ENCODE data around the gene GTPBP6.
"Not testable (repeated sequence)": the region's sequence is repeated elsewhere in the genome, so short reads cannot be mapped to it uniquely, and the experiment has no call there.

GTPBP6 gene

DNA sequence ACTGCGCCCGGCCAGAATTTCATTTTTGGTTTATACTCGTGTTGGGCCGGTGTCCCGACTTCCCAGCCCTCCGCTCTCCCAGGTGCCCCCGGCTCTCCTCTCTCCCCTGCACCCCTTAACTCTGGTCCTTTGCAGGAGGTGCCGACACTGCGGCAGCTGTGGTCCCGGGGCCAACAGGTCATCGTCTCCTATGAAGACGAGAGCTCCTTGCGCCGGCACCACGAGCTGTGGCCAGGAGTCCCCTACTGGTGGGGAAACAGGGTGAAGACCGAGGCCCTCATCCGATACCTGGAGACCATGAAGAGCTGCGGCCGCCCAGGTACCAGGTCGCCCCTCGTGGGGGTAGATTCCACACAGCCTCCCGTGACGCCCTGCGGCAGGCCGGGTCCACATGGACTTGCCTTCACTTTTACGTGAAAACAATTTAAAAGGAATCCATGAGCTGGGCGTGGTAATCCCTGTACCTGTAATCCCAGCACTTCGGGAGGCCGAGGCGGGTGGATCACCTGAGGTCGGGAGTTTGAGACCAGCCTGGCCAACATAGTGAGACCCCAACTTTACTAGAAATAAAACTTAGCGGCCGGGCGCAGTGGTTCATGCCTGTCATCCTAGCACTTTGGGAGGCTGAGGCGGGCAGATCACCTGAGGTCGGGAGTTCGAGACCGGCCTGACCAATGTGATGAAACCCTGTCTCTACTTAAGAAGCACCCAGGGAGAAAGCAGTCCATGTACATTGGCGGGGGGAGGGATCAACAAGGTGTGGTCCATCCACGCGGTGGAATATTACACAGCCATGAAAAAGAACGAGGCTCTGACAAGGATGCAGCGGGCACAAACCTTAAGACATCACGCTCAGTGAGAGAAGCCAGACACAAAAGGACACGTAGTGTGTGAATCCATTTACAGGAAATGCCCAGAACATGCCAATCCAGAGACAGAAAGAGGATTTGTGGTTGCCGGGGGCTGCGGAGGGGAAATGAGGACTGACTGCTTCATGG is 25.4 kb downstream of the GTPBP6 start:
- no peaks in the 10 kb centered on the region for H3K4me1 ChIP-seq (ENCODE audit: insufficient read depth, low read length)
- H3K9me3 ChIP-seq (ENCODE audit: insufficient read depth, low read depth, low read length), result 0 out of 2 replicates have a peak, but pooled peaks cover 6% of the 10 kb centered on the region
- H3K9ac ChIP-seq (ENCODE audit: low read depth, low read length), result no peak overlapping the region
- H3K4me3 ChIP-seq (ENCODE audit: low read length), result no peak overlapping the region
- no peaks in the 10 kb centered on the region for H3K27me3 ChIP-seq (ENCODE audit: insufficient read depth, low read length)
- H3K36me3 ChIP-seq (ENCODE audit: insufficient read depth, low read length), result peaks cover 75% of the 10 kb centered on the region
- 97% methylated on average over 47 of the region's 47 CpGs for WGBS
- no peak overlapping the region for H3K27ac ChIP-seq (ENCODE audit: low read depth, low read length)

- 96% methylated on average over 29 of the region's 29 CpGs for WGBS
Measured at GRCh38 chrX:291411-291901, 27.1 kb downstream of the GTPBP6 start.

GRCh38 chrX:290476-291166 is 28.0 kb downstream of the GTPBP6 start:
- Histone ChIP-seq H3K36me3 (ENCODE audit: insufficient read depth, low read length) (peaks cover 87% of the 10 kb centered on the region), H3K27me3 (ENCODE audit: insufficient read depth, low read length) (no peaks in the 10 kb centered on the region), H3K27ac (ENCODE audit: low read depth, low read length) (no peak overlapping the region), H3K4me1 (ENCODE audit: insufficient read depth, low read length) (no peaks in the 10 kb centered on the region), H3K9me3 (ENCODE audit: insufficient read depth, low read depth, low read length) (0 out of 2 replicates have a peak, but pooled peaks cover 6% of the 10 kb centered on the region), H3K9ac (ENCODE audit: low read depth, low read length) (no peak overlapping the region), H3K4me3 (ENCODE audit: low read length) (no peak overlapping the region)
- 95% methylated on average over 42 of the region's 42 CpGs for WGBS

More at GRCh38 chrX:291411-291901, 27.1 kb downstream of the GTPBP6 start:
- no peaks in the 10 kb centered on the region for H3K27me3 ChIP-seq (ENCODE audit: insufficient read depth, low read length)
- H3K4me1 ChIP-seq (ENCODE audit: insufficient read depth, low read length), result no peaks in the 10 kb centered on the region
- peaks cover 84% of the 10 kb centered on the region for H3K36me3 ChIP-seq (ENCODE audit: insufficient read depth, low read length)
- H3K4me3 ChIP-seq (ENCODE audit: low read length), result no peak overlapping the region
- no peak overlapping the region for H3K27ac ChIP-seq (ENCODE audit: low read depth, low read length)
- no peak overlapping the region for H3K9ac ChIP-seq (ENCODE audit: low read depth, low read length)
- H3K9me3 ChIP-seq (ENCODE audit: insufficient read depth, low read depth, low read length), result 0 out of 2 replicates have a peak, but pooled peaks cover 6% of the 10 kb centered on the region

DNA sequence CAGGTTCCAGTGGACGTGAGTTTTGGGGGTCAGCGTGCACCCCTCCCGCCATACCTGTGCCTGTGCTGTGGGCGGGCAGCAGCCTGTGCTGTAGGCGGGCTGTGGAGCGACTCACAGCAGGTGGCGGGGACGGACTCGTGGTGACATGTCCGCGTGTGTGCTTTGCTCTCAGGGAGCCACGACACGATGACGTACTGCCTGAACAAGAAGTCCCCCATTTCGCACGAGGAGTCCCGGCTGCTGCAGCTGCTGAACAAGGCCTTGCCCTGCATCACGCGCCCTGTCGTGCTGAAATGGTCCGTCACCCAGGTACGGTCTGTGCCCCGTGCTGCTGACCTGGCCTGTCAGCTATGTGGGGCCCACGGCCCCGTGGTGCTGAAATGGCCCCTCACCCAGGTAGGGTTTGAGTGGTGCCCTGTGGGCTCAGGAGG is 30.0 kb downstream of the GTPBP6 start:
- WGBS, result 96% methylated on average over 25 of the region's 25 CpGs

DNA sequence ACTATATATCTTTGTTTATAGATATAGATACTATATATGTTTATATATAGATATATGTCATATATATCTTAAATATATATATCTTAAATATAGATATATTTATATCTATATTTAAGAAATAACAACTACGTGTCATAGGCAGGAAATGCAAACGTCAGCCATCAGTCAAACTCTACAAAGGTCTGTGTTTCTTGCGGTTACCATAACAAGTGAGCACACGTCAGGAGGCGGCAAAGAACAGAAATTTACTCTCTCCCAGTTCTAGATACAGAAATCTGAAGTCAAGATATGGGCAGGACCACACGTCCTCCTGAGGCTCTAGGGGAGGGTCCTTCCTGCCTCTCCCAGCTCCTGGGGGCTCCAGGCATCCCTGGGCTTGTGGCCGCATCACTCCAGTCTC is 30.9 kb downstream of the GTPBP6 start:
- Histone ChIP-seq H3K27me3 (ENCODE audit: insufficient read depth, low read length) (no peaks in the 10 kb centered on the region), H3K27ac (ENCODE audit: low read depth, low read length) (no peak overlapping the region), H3K36me3 (ENCODE audit: insufficient read depth, low read length) (peaks cover 78% of the 10 kb centered on the region), H3K9me3 (ENCODE audit: insufficient read depth, low read depth, low read length) (no peaks in the 10 kb centered on the region), H3K9ac (ENCODE audit: low read depth, low read length) (no peak overlapping the region), H3K4me1 (ENCODE audit: insufficient read depth, low read length) (no peaks in the 10 kb centered on the region), H3K4me3 (ENCODE audit: low read length) (no peak overlapping the region)
- WGBS, result 93% methylated on average over 7 of the region's 7 CpGs

More for the DNA sequence above, 30.0 kb downstream of the GTPBP6 start:
- peaks cover 87% of the 10 kb centered on the region for H3K36me3 ChIP-seq (ENCODE audit: insufficient read depth, low read length)
- no peaks in the 10 kb centered on the region for H3K4me1 ChIP-seq (ENCODE audit: insufficient read depth, low read length)
- H3K27me3 ChIP-seq (ENCODE audit: insufficient read depth, low read length), result no peaks in the 10 kb centered on the region
- H3K9me3 ChIP-seq (ENCODE audit: insufficient read depth, low read depth, low read length), result 0 out of 2 replicates have a peak, but pooled peaks cover 6% of the 10 kb centered on the region
- no peak overlapping the region for H3K27ac ChIP-seq (ENCODE audit: low read depth, low read length)
- H3K9ac ChIP-seq (ENCODE audit: low read depth, low read length), result no peak overlapping the region
- no peak overlapping the region for H3K4me3 ChIP-seq (ENCODE audit: low read length)

GRCh38 chrX:285076-285677 is 33.4 kb downstream of the GTPBP6 start:
- Histone ChIP-seq H3K9ac (ENCODE audit: low read depth, low read length) (no peak overlapping the region), H3K36me3 (ENCODE audit: insufficient read depth, low read length) (peaks cover 56% of the 10 kb centered on the region), H3K4me1 (ENCODE audit: insufficient read depth, low read length) (no peaks in the 10 kb centered on the region), H3K9me3 (ENCODE audit: insufficient read depth, low read depth, low read length) (no peaks in the 10 kb centered on the region), H3K4me3 (ENCODE audit: low read length) (no peak overlapping the region), H3K27ac (ENCODE audit: low read depth, low read length) (no peak overlapping the region), H3K27me3 (ENCODE audit: insufficient read depth, low read length) (no peaks in the 10 kb centered on the region)
- 90% methylated on average over 13 of the region's 13 CpGs for WGBS

DNA sequence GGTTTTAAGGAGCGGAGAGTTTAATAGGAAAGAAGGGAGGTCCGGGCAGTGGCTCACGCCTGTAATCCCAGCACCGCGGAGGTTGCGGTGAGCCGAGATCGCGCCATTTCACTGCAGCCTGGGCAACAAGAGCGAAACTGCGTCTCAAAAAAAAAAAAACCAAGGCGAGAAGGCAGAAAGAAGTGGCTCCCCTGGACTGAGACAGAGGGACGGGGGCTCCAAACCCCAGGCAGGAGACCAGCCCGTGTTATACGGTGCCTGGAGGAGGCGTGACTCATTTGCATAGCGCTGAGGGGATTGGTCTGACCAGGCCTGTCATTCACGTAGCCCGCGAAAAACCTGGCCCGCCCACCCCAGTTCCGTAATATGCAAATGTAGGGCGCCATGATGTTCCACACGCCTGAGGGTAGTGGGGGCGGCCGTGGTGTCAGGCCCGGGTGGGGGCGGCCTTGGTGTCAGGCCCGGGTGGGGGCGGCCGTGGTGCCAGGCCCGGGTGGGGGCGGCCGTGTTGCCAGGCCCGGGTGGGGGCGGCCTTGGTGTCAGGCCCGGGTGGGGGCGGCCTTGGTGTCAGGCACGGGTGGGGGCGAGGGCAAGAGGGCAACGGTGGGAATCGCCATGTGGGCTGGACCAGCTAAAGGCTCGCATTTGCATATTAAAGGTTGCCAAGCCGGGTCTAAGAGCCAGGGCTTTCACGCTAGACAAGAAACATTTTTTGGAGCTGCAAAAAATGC is 35.3 kb downstream of the GTPBP6 start:
- 3% methylated on average over 45 of the region's 45 CpGs for WGBS
- Histone ChIP-seq H3K27me3 (ENCODE audit: insufficient read depth, low read length) (no peaks in the 10 kb centered on the region), H3K27ac (ENCODE audit: low read depth, low read length) (peak overlapping the region; percentile 90), H3K36me3 (ENCODE audit: insufficient read depth, low read length) (peaks cover 38% of the 10 kb centered on the region), H3K4me1 (ENCODE audit: insufficient read depth, low read length) (peaks cover 6% of the 10 kb centered on the region; the same call in 1 of the 2 replicates), H3K9ac (ENCODE audit: low read depth, low read length) (peak overlapping the region; percentile 93), H3K9me3 (ENCODE audit: insufficient read depth, low read depth, low read length) (no peaks in the 10 kb centered on the region), H3K4me3 (ENCODE audit: low read length) (peak overlapping the region; percentile 93)

DNA sequence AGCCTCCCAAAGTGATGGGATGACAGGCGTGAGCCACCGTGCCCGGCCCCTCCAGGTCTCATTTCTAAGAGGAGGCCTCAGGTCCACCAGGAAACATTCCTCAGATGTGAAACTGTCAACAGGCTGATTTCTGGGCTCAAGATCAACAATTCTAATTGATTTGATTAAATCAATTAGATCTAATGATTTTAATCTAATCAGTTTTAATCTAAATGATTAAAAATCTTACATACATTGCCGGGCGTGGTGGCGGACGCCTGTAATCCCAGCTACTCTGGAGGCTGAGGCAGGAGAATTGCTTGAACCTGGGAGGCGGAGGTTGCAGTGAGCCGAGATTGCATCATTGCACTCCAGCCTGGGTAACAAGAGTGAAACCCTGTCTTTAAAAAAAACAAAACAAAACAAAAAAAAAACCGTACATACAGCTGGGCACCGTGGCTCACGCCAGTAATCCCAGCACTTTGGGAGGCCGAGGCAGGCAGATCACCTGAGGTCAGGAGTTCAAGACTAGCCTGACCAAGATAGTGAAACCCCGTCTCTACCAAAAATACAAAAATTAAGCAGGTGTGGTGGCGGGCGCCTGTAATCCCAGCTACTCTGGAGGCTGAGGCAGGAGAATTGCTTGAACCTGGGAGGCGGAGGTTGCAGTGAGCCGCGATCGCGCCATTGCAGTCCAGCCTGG is 36.5 kb downstream of the GTPBP6 start:
- H3K9me3 ChIP-seq (ENCODE audit: insufficient read depth, low read depth, low read length); H3K4me1 ChIP-seq (ENCODE audit: insufficient read depth, low read length); H3K27me3 ChIP-seq (ENCODE audit: insufficient read depth, low read length): not testable (repeated sequence)
- Histone ChIP-seq H3K36me3 (ENCODE audit: insufficient read depth, low read length) (peaks cover 30% of the 10 kb centered on the region), H3K9ac (ENCODE audit: low read depth, low read length) (peak overlapping the region; percentile 83), H3K27ac (ENCODE audit: low read depth, low read length) (peak overlapping the region; percentile 94; the same call in 1 of the 2 replicates), H3K4me3 (ENCODE audit: low read length) (peak overlapping the region; percentile 93)
- WGBS, result 75% methylated on average over 20 of the region's 21 CpGs

DNA sequence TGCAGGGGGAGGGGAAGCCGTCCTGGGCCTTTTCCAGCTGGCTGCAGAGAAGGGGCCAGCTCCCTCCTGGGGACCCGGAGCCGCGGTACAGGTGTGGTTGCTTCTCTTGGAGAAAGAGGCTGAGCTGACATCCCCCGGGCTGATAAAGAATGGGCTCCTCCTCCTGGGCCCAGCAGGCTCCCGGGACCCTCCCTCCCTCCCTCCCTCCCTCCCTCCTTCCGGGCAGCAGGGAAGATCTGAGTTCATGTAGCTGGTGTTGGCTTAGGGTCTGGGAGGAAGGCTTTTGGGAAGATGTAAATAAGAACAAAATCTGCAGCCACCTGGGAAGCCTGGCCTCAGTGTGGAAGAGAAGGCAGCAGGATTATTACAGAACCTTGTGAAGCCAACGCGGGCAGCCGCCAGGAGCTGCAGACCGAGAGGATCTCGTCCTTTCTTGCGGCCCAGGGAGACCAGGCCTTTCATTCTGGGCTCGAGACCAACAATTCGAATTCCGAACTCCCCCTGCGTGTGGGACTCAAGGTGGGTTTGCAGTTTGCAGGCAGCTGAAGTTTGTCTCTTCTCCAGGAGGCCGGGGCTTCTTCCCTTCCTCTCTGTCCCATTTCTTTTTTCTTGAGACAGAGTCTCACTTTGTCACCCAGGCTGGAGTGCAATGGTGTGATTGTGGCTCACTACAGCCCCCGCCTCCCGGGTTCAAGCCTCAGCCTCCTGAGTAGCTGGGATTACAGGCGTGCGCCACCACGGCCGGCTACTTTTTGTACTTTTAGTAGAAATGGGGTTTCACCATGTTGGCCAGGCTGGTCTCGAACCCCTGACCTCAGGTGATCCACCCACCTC is 37.2 kb downstream of the GTPBP6 start, which contains the start of gene PLCXD1:
PLCXD1 (plus strand) TSS at position 216 of the 834 bp plus-strand sequence. CDS start 2,807 bp downstream, outside the sequence.
- 18% methylated on average over 22 of the region's 25 CpGs for WGBS
- Histone ChIP-seq H3K36me3 (ENCODE audit: insufficient read depth, low read length) (peaks cover 24% of the 10 kb centered on the region), H3K4me3 (ENCODE audit: low read length) (peak within 1 kb of the TSS; percentile 93), H3K27me3 (ENCODE audit: insufficient read depth, low read length) (peaks cover 5% of the 10 kb centered on the region; the same call in 1 of the 2 replicates), H3K27ac (ENCODE audit: low read depth, low read length) (peak within 1 kb of the TSS; percentile 94), H3K9ac (ENCODE audit: low read depth, low read length) (peak within 1 kb of the TSS; percentile 83), H3K4me1 (ENCODE audit: insufficient read depth, low read length) (peaks cover 6% of the 10 kb centered on the region; the same call in 1 of the 2 replicates), H3K9me3 (ENCODE audit: insufficient read depth, low read depth, low read length) (no peaks in the 10 kb centered on the region)

All from HUES64 (cell line).